HEK293T (cell line): ENCODE results near the gene FOXP3.

Experiments used
- ARNT ChIP-seq: fragments of 450-650 bp; IDR thresholded peaks from 2 replicates; pipeline ENCODE4 v1.6.1; 2017; ENCODE audit warnings: mild to moderate bottlenecking
- BHLHE40 ChIP-seq: fragments of 450-650 bp; IDR thresholded peaks from 2 replicates; pipeline ENCODE4 v1.6.1; 2016; ENCODE audit warnings: mild to moderate bottlenecking, moderate library complexity, borderline replicate concordance
- CTBP1 ChIP-seq: fragments of 450-650 bp; IDR thresholded peaks from 2 replicates; pipeline ENCODE4 v1.6.1; 2016; ENCODE audit warnings: borderline replicate concordance
- ELF4 ChIP-seq: fragments of 450-650 bp; IDR thresholded peaks from 2 replicates; pipeline ENCODE4 v1.6.1; 2017; ENCODE audit warnings: antibody characterized with exemption
- FOXA1 ChIP-seq: fragments of 450-650 bp; IDR thresholded peaks from 2 replicates; pipeline ENCODE4 v1.6.1; 2016; ENCODE audit warnings: mild to moderate bottlenecking
- FOXK2 ChIP-seq: fragments of 450-650 bp; IDR thresholded peaks from 2 replicates; pipeline ENCODE4 v1.6.1; 2016; ENCODE audit warnings: mild to moderate bottlenecking
- FOXM1 ChIP-seq: fragments of 450-650 bp; IDR thresholded peaks from 2 replicates; pipeline ENCODE4 v1.6.1; 2017; ENCODE audit warnings: mild to moderate bottlenecking, borderline replicate concordance
- SP1 ChIP-seq: fragments of 450-650 bp; IDR thresholded peaks from 2 replicates; pipeline ENCODE4 v1.6.1; 2017
- SUZ12 ChIP-seq: fragments of 450-650 bp; IDR thresholded peaks from 2 replicates; pipeline ENCODE4 v1.6.1; 2016; ENCODE audit warnings: mild to moderate bottlenecking
- ZNF384 ChIP-seq: fragments of 450-650 bp; IDR thresholded peaks from 2 replicates; pipeline ENCODE4 v1.6.1; 2016

GRCh38 chrX:49266523-49267445 lies 2.3 kb upstream of the FOXP3 start:
- TF ChIP-seq FOXK2 (no peak), ARNT (no peak), SP1 (no peak), BHLHE40 (no peak), ZNF384 (no peak), FOXM1 (no peak), ELF4 (no peak), SUZ12 (no peak), FOXA1 (no peak), CTBP1 (no peak)
